HL-60 (cell line): Measurements from ENCODE around the gene SLC44A3.

Source experiments
- POLR2AphosphoS5 ChIP-seq: IDR thresholded peaks from 2 replicates; pipeline ENCODE4 v1.6.1; 2012; ENCODE audit warnings: low read depth
- SPI1 ChIP-seq: IDR thresholded peaks from 2 replicates; pipeline ENCODE4 v1.6.1; 2012; ENCODE audit warnings: low read depth, mild to moderate bottlenecking, borderline replicate concordance
- TF ChIP-seq, protein P1 (sequence below): IDR thresholded peaks from one replicate; pipeline ENCODE4 v1.5.1; 2011; ENCODE audit warnings: low read length, control low read depth, inconsistent platforms; ENCODE audit not compliant: insufficient read depth

DNA sequence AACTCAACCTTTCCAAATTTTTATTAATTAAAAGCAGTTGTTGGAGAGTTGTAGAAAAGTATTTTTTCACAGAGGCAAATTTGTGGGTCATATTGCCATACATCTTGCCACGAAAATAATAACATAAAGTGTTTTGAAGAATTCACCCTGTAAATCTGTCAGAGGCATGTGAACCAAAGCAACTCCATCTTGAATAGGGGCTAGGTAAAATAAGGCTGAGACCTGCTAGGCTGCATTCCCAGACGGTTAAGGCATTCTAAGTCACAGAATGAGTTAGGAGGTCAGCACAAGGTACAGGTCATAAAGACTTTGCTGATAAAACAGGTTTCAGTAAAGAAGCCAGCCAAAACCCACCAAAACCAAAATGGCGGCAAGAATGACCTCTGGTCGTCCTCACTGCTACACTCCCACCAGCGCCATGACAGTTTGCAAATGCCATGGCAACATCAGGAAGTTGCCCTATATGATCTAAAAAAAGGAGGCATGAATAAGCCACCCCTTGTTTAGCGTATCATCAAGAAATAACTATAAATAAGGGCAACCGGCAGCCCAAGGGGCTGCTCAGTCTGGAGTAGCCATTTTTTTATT is 111.2 kb downstream of the SLC44A3 start:
- TF ChIP-seq, protein P1, sequence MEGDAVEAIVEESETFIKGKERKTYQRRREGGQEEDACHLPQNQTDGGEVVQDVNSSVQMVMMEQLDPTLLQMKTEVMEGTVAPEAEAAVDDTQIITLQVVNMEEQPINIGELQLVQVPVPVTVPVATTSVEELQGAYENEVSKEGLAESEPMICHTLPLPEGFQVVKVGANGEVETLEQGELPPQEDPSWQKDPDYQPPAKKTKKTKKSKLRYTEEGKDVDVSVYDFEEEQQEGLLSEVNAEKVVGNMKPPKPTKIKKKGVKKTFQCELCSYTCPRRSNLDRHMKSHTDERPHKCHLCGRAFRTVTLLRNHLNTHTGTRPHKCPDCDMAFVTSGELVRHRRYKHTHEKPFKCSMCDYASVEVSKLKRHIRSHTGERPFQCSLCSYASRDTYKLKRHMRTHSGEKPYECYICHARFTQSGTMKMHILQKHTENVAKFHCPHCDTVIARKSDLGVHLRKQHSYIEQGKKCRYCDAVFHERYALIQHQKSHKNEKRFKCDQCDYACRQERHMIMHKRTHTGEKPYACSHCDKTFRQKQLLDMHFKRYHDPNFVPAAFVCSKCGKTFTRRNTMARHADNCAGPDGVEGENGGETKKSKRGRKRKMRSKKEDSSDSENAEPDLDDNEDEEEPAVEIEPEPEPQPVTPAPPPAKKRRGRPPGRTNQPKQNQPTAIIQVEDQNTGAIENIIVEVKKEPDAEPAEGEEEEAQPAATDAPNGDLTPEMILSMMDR, result no peak
- TF ChIP-seq POLR2AphosphoS5 (no peak), SPI1 (no peak)
